ENCODE data around the gene SNAPC1.

GRCh38 chr14:61838661-61839245 lies 76.5 kb downstream of the SNAPC1 start:
- TF ChIP-seq CTCF (CRISPR knock-in tag; IDR thresholded peaks at IDR 0.05) (no peak), ETV6 (CRISPR knock-in tag; conservative IDR thresholded peaks at IDR 0.05) (no peak)
